ENCODE results near the gene RFLNA.

RFLNA gene

GRCh38 chr12:124315372-124316044, 20.6 kb downstream of the RFLNA start:
- no peak for TF ChIP-seq CTCF (IDR thresholded peaks at IDR 0.05; ENCODE audit: unreplicated experiment in 3 of 3)
- Mint-ChIP-seq H3K27me3 (ENCODE audit: low read depth) (peaks cover 30% of the 10 kb centered on the region), H3K4me3 (no peak overlapping the region), H3K9me3 (no peaks in the 10 kb centered on the region), H3K36me3 (ENCODE audit: low read depth) (peaks cover 5% of the 10 kb centered on the region), H3K27ac (no peak overlapping the region), H3K4me1 (peaks cover 5% of the 10 kb centered on the region)

GRCh38 chr12:124316257-124316900, 21.5 kb downstream of the RFLNA start:
- Mint-ChIP-seq H3K27me3 (ENCODE audit: low read depth) (peaks cover 30% of the 10 kb centered on the region), H3K4me3 (no peak overlapping the region), H3K4me1 (peaks cover 5% of the 10 kb centered on the region), H3K9me3 (no peaks in the 10 kb centered on the region), H3K36me3 (ENCODE audit: low read depth) (peaks cover 10% of the 10 kb centered on the region), H3K27ac (peak overlapping the region in 1 of 3 experiments; percentile 6)
- TF ChIP-seq CTCF (IDR thresholded peaks at IDR 0.05; ENCODE audit: unreplicated experiment in 3 of 3): no peak

GRCh38 chr12:124317400-124317799, 22.5 kb downstream of the RFLNA start:
- Mint-ChIP-seq H3K36me3 (ENCODE audit: low read depth) (peaks cover 15% of the 10 kb centered on the region), H3K27me3 (ENCODE audit: low read depth) (peaks cover 29% of the 10 kb centered on the region), H3K4me3 (no peak overlapping the region), H3K4me1 (peaks cover 5% of the 10 kb centered on the region), H3K9me3 (peaks cover 4% of the 10 kb centered on the region), H3K27ac (peak overlapping the region in 1 of 3 experiments; percentile 7)
- TF ChIP-seq CTCF (IDR thresholded peaks at IDR 0.05; ENCODE audit: unreplicated experiment in 3 of 3): no peak

- Mint-ChIP-seq H3K27me3 (ENCODE audit: low read depth) (peaks cover 27% of the 10 kb centered on the region), H3K4me3 (no peak overlapping the region), H3K27ac (peak overlapping the region in 1 of 3 experiments; percentile 63), H3K4me1 (peaks cover 5% of the 10 kb centered on the region), H3K9me3 (peaks cover 5% of the 10 kb centered on the region), H3K36me3 (ENCODE audit: low read depth) (peaks cover 20% of the 10 kb centered on the region)
- TF ChIP-seq CTCF (IDR thresholded peaks at IDR 0.05; ENCODE audit: unreplicated experiment in 3 of 3): no peak
These were observed 23.6 kb downstream of the RFLNA start for GRCh38 chr12:124318278-124319020.

GRCh38 chr12:124319368-124320050, 24.6 kb downstream of the RFLNA start:
- Mint-ChIP-seq H3K4me3 (no peak overlapping the region), H3K36me3 (ENCODE audit: low read depth) (peaks cover 25% of the 10 kb centered on the region), H3K4me1 (peaks cover 5% of the 10 kb centered on the region), H3K27me3 (ENCODE audit: low read depth) (peaks cover 27% of the 10 kb centered on the region), H3K9me3 (peaks cover 16% of the 10 kb centered on the region), H3K27ac (no peak overlapping the region)
- no peak for TF ChIP-seq CTCF (IDR thresholded peaks at IDR 0.05; ENCODE audit: unreplicated experiment in 3 of 3)
